Loucy (cell line): ENCODE results near the gene HSCB.

Source experiments
- H2AFZ ChIP-seq: fragments of 200-600 bp; sonication (generic); 2 replicates; pipeline ENCODE4 v1.6.0; 2016; ENCODE audit warnings: antibody characterized with exemption, mild to moderate bottlenecking, low read length, moderate library complexity
- H3F3A ChIP-seq: fragments of 200-600 bp; 2 replicates; pipeline ENCODE4 v1.6.0; 2016; ENCODE audit warnings: antibody characterized with exemption, low read depth, mild to moderate bottlenecking
- H3K27me3 ChIP-seq: fragments of 200-600 bp; sonication (generic); 2 replicates; pipeline ENCODE4 v1.6.1; 2014; ENCODE audit warnings: low read length, mild to moderate bottlenecking; ENCODE audit not compliant: insufficient read depth, poor library complexity, severe bottlenecking
- H3K36me3 ChIP-seq: fragments of 200-600 bp; sonication (generic); 2 replicates; pipeline ENCODE4 v1.6.1; 2016; ENCODE audit warnings: low read length; ENCODE audit not compliant: insufficient read depth
- H3K4me1 ChIP-seq: fragments of 200-600 bp; sonication (generic); 2 replicates; pipeline ENCODE4 v1.5.1; 2014; ENCODE audit warnings: low read length, mild to moderate bottlenecking; ENCODE audit not compliant: insufficient read depth, poor library complexity, severe bottlenecking
- H3K4me2 ChIP-seq: fragments of 200-600 bp; sonication (generic); 2 replicates; pipeline ENCODE4 v1.6.0; 2014; ENCODE audit warnings: antibody characterized with exemption, low read length, low read depth, mild to moderate bottlenecking; ENCODE audit not compliant: poor library complexity, severe bottlenecking
- H3K4me3 ChIP-seq: fragments of 200-600 bp; sonication (generic); 2 replicates; pipeline ENCODE4 v1.5.1; 2014; ENCODE audit warnings: low read length, mild to moderate bottlenecking, mixed read lengths; ENCODE audit not compliant: poor library complexity, severe bottlenecking
- H3K79me2 ChIP-seq: fragments of 200-600 bp; sonication (generic); 2 replicates; pipeline ENCODE4 v1.6.1; 2014; ENCODE audit warnings: low read length; ENCODE audit not compliant: insufficient read depth
- H3K9ac ChIP-seq: fragments of 200-600 bp; sonication (generic); 2 replicates; pipeline ENCODE4 v1.6.0; 2014; ENCODE audit warnings: mild to moderate bottlenecking, low read depth, low read length, moderate library complexity; ENCODE audit not compliant: poor library complexity, severe bottlenecking
- H3K9me2 ChIP-seq: fragments of 200-600 bp; sonication (generic); replicated peaks from 2 replicates; pipeline ENCODE4 v1.6.1; 2016; ENCODE audit warnings: low read depth, low read length, mixed read lengths
- H3K9me3 ChIP-seq: fragments of 200-600 bp; sonication (generic); 2 replicates; pipeline ENCODE4 v1.6.1; 2014; ENCODE audit warnings: mild to moderate bottlenecking, antibody characterized with exemption, low read length, low read depth; ENCODE audit not compliant: insufficient read depth
- H4K20me1 ChIP-seq: fragments of 200-600 bp; sonication (generic); 2 replicates; pipeline ENCODE4 v1.6.0; 2014; ENCODE audit warnings: antibody characterized with exemption, low read length, mild to moderate bottlenecking; ENCODE audit not compliant: insufficient read depth, poor library complexity, severe bottlenecking
- CTCF ChIP-seq: fragments of 200-600 bp; sonication (generic); conservative IDR thresholded peaks from 2 replicates; pipeline ENCODE4 v1.5.1; 2014; ENCODE audit warnings: mild to moderate bottlenecking, antibody characterized with exemption, low read length
- EZH2phosphoT487 ChIP-seq: fragments of 200-600 bp; IDR thresholded peaks from 2 replicates; pipeline ENCODE4 v1.6.1; 2018; ENCODE audit warnings: antibody characterized with exemption, mild to moderate bottlenecking, moderate library complexity, borderline replicate concordance

The HSCB gene

GRCh38 chr22:28798810-28799605, 57.2 kb downstream of the HSCB start:
- TF ChIP-seq CTCF (no peak), EZH2phosphoT487 (no peak)
- Histone ChIP-seq H3K27me3 (peaks cover 15% of the 10 kb centered on the region), H2AFZ (no peak overlapping the region), H3K4me1 (peaks cover 58% of the 10 kb centered on the region), H3K79me2 (peaks cover 99% of the 10 kb centered on the region), H3K9me3 (no peaks in the 10 kb centered on the region), H3K36me3 (peaks cover 46% of the 10 kb centered on the region), H3K9me2 (no peaks in the 10 kb centered on the region), H3K4me3 (peak overlapping the region; percentile 99), H4K20me1 (peaks cover 56% of the 10 kb centered on the region), H3F3A (peaks cover 21% of the 10 kb centered on the region), H3K4me2 (peak overlapping the region; percentile 90), H3K9ac (peak overlapping the region; percentile 99)

GRCh38 chr22:28799606-28800307, 57.9 kb downstream of the HSCB start:
- Histone ChIP-seq H3K4me1 (peaks cover 51% of the 10 kb centered on the region), H4K20me1 (peaks cover 49% of the 10 kb centered on the region), H3K9ac (peak overlapping the region; percentile 99), H3K27me3 (peaks cover 15% of the 10 kb centered on the region), H3K79me2 (peaks cover 98% of the 10 kb centered on the region), H2AFZ (no peak overlapping the region), H3K9me2 (no peaks in the 10 kb centered on the region), H3K4me2 (peak overlapping the region; percentile 90), H3K36me3 (peaks cover 39% of the 10 kb centered on the region), H3K4me3 (peak overlapping the region; percentile 99), H3K9me3 (no peaks in the 10 kb centered on the region), H3F3A (peaks cover 14% of the 10 kb centered on the region; the same call in 1 of the 2 replicates)
- TF ChIP-seq EZH2phosphoT487 (no peak), CTCF (no peak)

- Histone ChIP-seq H3K9ac (peak within 1 kb of the TSS; percentile 99), H2AFZ (0 out of 2 replicates have a peak within 1 kb of the TSS, but pooled peaks have one; percentile 3), H3K9me2 (no peaks in the 10 kb centered on the region), H3K36me3 (peaks cover 32% of the 10 kb centered on the region), H3K4me2 (peak within 1 kb of the TSS; percentile 100), H3K9me3 (no peaks in the 10 kb centered on the region), H4K20me1 (peaks cover 42% of the 10 kb centered on the region), H3K4me1 (peaks cover 44% of the 10 kb centered on the region), H3F3A (peaks cover 10% of the 10 kb centered on the region; the same call in 1 of the 2 replicates), H3K27me3 (peaks cover 15% of the 10 kb centered on the region), H3K4me3 (peak within 1 kb of the TSS; percentile 99), H3K79me2 (peaks cover 91% of the 10 kb centered on the region)
- no peak for TF ChIP-seq EZH2phosphoT487
- TF ChIP-seq CTCF: no peak
Measured at GRCh38 chr22:28800308-28801041, 58.6 kb downstream of the HSCB start, which contains the start of gene XBP1. Gene XBP1, minus strand, starts transcription at chr22:28800569.
